HG03565 (cell line): ENCODE data around the gene MYO5C.
"Not testable (repeated sequence)": the region's sequence is repeated elsewhere in the genome, so short reads cannot be mapped to it uniquely, and the experiment has no call there.

Source experiments
- ATAC-seq: cut with Tn5 transposase; IDR thresholded peaks from one replicate; pipeline ENCODE4 v1.9.1; 2021; ENCODE audit warnings: mild to moderate bottlenecking, moderate library complexity; ENCODE audit not compliant: unreplicated experiment

MYO5C gene

DNA sequence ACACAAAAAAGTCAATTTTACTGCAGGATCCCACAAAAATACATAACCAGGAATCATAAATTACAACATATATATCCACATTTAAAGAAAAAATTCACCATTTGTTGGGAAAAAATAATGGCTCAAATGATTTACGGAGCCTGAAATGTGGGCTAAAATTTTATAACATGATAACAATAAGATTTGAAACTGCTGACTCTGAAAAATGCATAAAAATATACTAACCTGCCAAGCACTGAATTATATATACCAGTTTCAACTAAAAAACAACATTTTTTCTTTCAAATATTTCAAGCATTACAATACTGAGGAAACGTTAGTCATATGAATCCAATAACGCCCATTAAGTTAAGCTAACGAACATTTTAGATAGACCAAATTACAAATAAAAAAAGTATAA lies 12.2 kb upstream of the MYO5C start:
- no peak for ATAC-seq

- no peak for ATAC-seq
These were observed 10.7 kb upstream of the MYO5C start for GRCh38 chr15:52306270-52306669.

DNA sequence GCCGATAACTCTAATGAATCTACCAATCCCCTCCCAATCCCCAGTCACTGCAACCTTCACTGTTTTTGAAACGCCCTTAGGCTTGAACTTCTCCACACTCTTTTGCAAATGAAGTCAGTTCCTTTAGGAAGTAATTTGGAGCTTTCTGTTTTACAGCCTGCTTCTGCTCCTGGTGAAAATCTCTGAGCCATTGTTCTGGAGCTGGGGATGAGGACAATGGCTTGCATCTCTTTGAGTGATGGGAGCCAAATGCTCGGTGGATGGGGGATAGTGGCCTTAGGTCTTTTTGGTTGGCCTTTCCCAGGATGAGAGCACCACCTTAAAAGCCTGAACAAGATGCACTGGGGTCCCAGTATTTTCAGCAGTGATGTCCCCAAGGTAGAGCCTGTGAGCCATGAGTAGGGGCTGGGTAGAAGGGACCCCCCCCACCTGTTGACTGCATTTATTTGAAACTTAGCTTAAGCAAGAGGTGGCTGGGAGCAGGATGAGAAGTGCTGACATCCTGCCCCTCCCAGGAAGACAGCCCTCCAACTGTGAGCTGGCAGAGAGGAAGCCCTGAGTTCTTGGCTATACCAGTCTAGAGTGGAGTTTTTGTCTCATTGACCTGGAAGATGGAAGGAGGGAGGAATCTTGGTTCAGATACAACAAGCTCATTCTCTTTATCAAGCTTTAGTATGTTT lies 7.6 kb upstream of the MYO5C start:
- ATAC-seq: no peak

- ATAC-seq: no peak
These were observed 5.8 kb upstream of the MYO5C start for GRCh38 chr15:52301265-52301847.

- ATAC-seq: no peak
These were observed 653 bp downstream of the MYO5C start for GRCh38 chr15:52294881-52295420.

DNA sequence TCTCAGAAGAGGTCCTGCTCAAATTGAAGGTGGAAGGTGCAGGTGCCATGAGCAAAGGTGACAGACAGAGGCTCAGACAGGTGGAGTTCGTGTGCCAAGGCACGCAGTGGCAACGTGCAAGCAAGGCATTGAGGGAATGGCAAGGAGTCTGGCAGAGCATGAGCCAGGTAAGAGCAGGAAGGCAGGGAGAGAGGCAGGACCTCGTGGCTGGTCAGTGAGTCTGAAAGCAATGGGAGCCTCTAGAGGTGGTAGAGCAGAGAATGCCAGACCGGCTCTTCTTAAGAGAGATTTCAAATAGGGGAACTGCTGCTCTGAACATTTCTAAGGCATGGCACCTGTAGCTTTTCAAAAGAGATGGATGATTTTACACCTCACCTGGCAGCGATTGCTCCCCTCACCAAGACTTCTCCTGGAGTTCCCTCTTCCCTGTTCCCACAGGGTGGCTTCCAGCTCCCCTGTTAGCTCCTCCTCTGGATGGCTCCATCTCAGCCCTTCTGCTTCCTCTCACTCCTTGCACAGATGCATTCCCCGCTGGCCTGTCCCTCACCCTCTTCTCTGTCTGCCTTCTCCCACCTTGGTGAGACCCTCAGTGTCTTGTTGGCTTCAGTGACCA lies 2.7 kb downstream of the MYO5C start:
- ATAC-seq: no peak

DNA sequence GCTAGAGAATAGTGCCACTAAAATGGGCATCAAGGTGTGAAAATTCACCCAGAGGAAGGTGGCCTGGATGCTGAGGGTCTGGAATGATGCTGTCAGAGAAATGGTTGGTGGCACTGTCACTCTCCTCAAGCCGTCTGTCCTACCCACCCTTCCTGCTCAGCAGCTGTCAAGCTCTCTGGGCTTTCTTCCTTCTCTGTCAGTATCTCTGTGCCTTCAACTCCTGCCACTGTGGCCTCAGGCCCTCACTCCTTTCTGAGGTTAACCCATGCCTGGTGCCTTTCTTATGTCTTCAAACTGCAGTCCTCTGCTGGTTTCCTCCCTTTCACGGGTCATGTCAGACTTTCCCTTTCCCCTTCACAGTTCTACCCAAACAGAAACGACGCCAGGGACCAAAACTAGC lies 4.4 kb downstream of the MYO5C start:
- no peak for ATAC-seq

DNA sequence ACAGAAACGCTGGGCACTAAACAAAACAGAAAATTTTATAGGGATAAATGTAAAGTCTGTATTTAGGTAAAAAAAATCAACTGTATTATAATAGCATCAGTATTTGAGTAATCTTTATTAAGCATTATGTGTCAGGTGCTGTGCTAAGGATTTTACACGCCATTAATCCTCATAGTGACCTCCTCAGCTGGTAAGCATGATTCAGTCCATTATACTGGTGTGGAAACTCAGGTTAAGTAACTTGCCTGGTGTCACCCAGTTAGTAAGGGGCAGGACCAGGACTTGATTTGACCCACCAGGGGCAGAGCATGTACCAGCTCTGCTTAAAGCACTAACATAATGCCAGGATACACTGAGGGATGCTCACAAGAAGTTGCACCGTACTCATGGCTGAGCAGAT lies 4.8 kb downstream of the MYO5C start:
- no peak for ATAC-seq

DNA sequence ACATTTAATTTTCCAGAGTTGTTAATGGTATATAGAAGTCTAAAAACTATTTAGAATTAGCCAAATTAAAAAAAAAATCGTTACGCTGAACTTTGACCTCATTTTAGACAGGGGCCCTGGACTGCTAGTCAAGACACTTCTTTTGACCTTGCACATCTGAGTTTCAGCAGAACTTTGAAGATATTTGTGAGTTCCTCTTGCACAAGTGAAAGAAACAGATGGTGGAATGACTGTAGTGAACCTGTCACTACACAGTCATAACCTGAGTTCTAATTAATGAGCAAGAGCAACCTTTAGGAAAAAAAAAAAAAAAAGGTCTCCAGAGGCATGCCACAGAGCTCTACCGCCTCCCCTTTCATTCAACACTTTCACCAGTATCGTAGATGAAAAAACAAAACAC lies 5.3 kb downstream of the MYO5C start:
- peak; percentile 60 for ATAC-seq

DNA sequence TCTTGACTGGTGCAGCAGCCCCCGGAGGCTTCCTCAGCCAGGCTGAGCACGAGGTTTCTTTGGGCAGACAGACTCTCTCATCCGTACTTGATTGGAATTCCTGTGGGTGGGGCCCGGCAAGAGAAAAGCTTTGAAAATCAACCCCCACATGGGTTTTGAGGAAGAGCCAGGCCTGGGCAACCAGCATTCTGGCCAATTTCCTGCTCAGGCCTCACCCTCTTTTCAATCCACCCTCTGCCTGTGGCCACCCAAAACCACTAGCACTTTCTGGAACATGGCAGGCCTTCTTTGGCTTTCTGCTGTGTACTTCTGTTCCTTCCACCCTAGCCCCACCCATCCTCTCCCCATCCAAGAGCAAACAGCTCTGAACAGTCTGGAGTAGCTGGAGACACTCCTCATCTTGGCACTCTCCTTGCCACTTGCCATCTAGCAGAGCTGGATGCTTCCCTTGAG lies 5.9 kb downstream of the MYO5C start:
- ATAC-seq: no peak

DNA sequence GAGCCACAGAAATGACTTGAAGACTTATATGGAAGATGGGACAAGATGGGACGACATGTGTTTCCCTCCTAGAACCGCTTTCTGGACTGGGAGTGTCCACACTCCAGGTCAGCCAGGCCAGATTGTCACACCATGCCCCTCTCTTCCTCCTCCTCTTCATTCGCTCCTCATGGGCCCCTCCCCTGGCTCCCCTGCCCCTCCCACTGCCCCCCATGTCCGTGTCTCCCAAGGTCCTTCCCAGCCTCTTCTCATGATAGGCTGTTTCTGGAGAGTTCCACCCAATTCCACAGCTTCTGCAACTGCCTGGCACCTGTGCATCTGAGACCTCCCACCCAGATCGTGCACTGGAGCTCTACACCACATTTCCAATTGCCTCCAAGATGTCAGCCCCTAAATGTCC lies 6.6 kb downstream of the MYO5C start:
- no peak for ATAC-seq

GRCh38 chr15:52288051-52288942 lies 7.3 kb downstream of the MYO5C start:
- no peak for ATAC-seq

- ATAC-seq: no peak
These were observed 8.5 kb downstream of the MYO5C start for GRCh38 chr15:52287114-52287513.

DNA sequence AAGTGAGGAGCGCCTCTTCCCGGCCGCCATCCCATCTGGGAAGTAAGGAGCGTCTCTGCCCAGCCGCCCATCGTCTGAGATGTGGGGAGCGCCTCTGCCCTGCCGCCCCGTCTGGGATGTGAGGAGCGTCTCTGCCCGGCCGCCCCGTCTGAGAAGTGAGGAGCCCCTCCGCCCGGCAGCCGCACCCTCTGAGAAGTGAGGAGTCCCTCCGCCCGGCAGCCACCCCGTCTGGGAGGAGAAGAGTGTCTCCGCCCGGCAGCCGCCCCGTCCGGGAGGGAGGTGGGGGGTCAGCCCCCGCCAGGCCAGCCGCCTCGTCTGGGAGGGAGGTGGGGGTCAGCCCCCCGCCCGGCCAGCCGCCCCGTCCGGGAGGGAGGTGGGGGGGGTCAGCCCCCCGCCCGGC lies 9.7 kb downstream of the MYO5C start:
- not testable (repeated sequence) for ATAC-seq

DNA sequence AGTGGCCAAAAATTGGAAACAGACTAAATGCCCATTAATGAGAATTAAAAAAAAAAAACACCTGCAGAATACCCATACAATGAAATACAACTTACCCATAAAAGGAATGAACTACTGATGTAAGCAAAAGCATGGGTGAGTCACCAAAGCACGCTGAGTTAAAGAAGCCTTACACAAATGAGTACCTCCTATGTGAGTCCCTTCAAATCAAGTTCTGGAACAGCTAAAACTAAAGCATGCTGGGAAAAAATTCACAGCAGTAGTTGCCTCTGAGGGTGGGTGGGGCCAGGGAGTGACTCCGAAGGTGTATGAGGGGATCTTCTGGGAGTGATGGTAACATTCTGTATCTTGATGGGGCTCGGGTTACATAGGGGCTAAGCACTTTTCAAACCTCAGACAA lies 11.4 kb downstream of the MYO5C start:
- ATAC-seq: no peak

DNA sequence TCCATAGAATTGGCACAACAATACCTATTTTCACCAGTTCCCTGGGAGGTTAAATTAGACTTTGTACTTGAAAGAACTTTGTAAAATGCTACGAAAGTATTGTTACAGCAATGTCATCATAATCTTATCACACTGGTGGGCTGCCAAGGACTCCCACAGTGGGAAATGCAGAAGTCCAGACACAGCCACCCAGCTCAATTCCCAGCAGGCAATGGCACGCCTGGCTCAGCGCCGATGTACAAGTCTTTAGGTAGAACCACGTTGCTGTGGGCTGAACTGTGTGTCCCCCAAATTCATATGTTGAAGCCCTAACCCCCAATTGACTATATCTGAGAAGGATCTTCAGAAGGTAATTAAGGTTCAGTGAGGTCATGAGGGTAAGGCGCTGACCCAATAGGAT lies 12.3 kb downstream of the MYO5C start:
- ATAC-seq: no peak

DNA sequence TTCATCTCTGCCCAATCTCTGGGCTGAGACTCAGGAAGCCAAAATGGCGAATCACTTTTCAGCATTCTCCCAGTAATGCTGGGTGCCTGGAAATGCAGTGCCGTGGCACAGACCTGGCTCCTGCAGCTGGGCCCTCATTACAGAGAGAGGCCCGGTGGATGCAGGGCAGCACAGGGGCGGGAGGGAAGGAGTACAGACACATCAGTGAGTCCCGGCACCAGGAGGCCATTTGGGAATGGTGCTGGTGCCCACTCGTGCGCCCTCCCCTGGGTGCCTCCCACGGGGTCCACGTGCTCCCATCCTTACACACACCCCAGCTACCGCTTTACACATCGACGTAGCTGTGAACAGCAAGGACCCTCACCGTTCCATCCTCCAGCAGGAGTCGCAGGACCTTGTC lies 13.2 kb downstream of the MYO5C start:
- ATAC-seq: no peak

- ATAC-seq: no peak
These were observed 14.2 kb downstream of the MYO5C start for GRCh38 chr15:52281085-52282035.

GRCh38 chr15:52280326-52281084 lies 15.1 kb downstream of the MYO5C start:
- no peak for ATAC-seq
